K562 (cell line): Measurements from ENCODE around the gene DNASE1L1. TPM values are rescaled to one million over a fixed set of nuclear protein-coding genes. Genes with fewer than 3 reads are reported as not detected.
A peak's percentile ranks its signal among the peaks of the same experiment; 100 is the strongest.

ENCODE experiments used
- KLF13 ChIP-seq: fragments of 450-650 bp; IDR thresholded peaks from 2 replicates; pipeline ENCODE4 v1.6.1; 2016; ENCODE audit warnings: missing genetic modification characterization, low read depth, mild to moderate bottlenecking, missing compliant biosample characterization, moderate library complexity, borderline replicate concordance
- OTX1 ChIP-seq: fragments of 450-650 bp; formaldehyde crosslinking; IDR thresholded peaks from 2 replicates; pipeline ENCODE4 v1.4.0; 2022; ENCODE audit warnings: mild to moderate bottlenecking
- PHF8 ChIP-seq: fragments of 200-600 bp; sonication (generic); IDR thresholded peaks from 2 replicates; pipeline ENCODE4 v1.6.1; 2012; ENCODE audit warnings: mixed run types, mild to moderate bottlenecking, inconsistent platforms, low read length, moderate library complexity, borderline replicate concordance
- POLR2G ChIP-seq: fragments of 200-400 bp; formaldehyde crosslinking; IDR thresholded peaks from 2 replicates; pipeline ENCODE4 v1.6.1; 2017; ENCODE audit warnings: low read depth, mild to moderate bottlenecking, antibody characterized with exemption, low read length, moderate library complexity
- TBP ChIP-seq: optimal IDR thresholded peaks from 2 replicates; pipeline ENCODE3; 2011; ENCODE audit warnings: low read depth, low read length, improper control_type of control experiment
- ZFP36 ChIP-seq: fragments of 150-350 bp; IDR thresholded peaks from 2 replicates; pipeline ENCODE4 v1.6.1; 2018; ENCODE audit warnings: low read length, low read depth; ENCODE audit not compliant: partially characterized antibody
- polyA plus RNA-seq, 8 experiments: library from polyadenylated mRNA; depleted of rRNA in 4 of 8; stranded (reverse) in 5 of 8; unstranded in 3 of 8; fragments of >200 nt; fragmentation: Nextera tagmentation in 2 of 8; fragmentation: Illumina TruSeq in 1 of 8; extraction: Ambion mirVana in 2 of 8; extraction: Trizol in 1 of 8; gene quantifications; 2 replicates each; pipeline versions ENCODE4 v1.2.1 to v1.2.3, GENCODE V29; 2011 to 2014; ENCODE audit warnings: inconsistent platforms in 1 of 8, missing spikeins in 1 of 8
- total RNA-seq, 7 experiments: library from RNA; depleted of rRNA in 6 of 7; stranded (reverse); fragments of >200 nt in 6 of 7; fragmentation: Illumina TruSeq in 2 of 7; extraction: Trizol in 2 of 7; gene quantifications; 2 replicates each; pipeline versions ENCODE4 v1.2.1 to v1.2.3, GENCODE V29; 2011 to 2021; ENCODE audit warnings: low replicate concordance in 1 of 7
- TF ChIP-seq, protein P1 (sequence below): sonication (generic); formaldehyde crosslinking; IDR thresholded peaks from 2 replicates; pipeline ENCODE4 v1.8.1; 2023; ENCODE audit warnings: missing genetic modification reagents, mild to moderate bottlenecking, borderline replicate concordance
- TF ChIP-seq, protein P2 (sequence below), 2 experiments: IDR thresholded peaks; 2 replicates each; pipeline ENCODE4 v1.6.1; 2011; ENCODE audit warnings: borderline replicate concordance in 1 of 2, control low read depth in 1 of 2, low read depth in 1 of 2, low read length in 1 of 2, mild to moderate bottlenecking in 1 of 2, mixed read lengths in 1 of 2, moderate library complexity in 1 of 2; ENCODE audit not compliant: insufficient read depth in 1 of 2, insufficient read length in 1 of 2, poor library complexity in 1 of 2, severe bottlenecking in 1 of 2; ENCODE audit errors: extremely low read depth in 1 of 2
- TF ChIP-seq, protein P3 (sequence below): fragments of 250-450 bp; sonication (Bioruptor Pico); IDR thresholded peaks from 2 replicates; pipeline ENCODE4 v1.5.0; 2022; ENCODE audit warnings: mild to moderate bottlenecking
- TF ChIP-seq, protein P4 (sequence below): fragments of 450-650 bp; IDR thresholded peaks from 2 replicates; pipeline ENCODE4 v1.7.1; 2018; ENCODE audit warnings: mild to moderate bottlenecking, low read depth; ENCODE audit not compliant: partially characterized antibody
- TF ChIP-seq, protein P5 (sequence below): fragments of 450-650 bp; formaldehyde crosslinking; IDR thresholded peaks from 2 replicates; pipeline ENCODE4 v1.4.0; 2022; ENCODE audit warnings: missing genetic modification characterization

The DNASE1L1 gene
- total and polyA plus RNA-seq, 9 of the 15 experiments (the other 6 are each of a cell fraction or from before 2014, with no cell fraction given) = 0.73 to 12.6 (median 7.9) TPM

DNA sequence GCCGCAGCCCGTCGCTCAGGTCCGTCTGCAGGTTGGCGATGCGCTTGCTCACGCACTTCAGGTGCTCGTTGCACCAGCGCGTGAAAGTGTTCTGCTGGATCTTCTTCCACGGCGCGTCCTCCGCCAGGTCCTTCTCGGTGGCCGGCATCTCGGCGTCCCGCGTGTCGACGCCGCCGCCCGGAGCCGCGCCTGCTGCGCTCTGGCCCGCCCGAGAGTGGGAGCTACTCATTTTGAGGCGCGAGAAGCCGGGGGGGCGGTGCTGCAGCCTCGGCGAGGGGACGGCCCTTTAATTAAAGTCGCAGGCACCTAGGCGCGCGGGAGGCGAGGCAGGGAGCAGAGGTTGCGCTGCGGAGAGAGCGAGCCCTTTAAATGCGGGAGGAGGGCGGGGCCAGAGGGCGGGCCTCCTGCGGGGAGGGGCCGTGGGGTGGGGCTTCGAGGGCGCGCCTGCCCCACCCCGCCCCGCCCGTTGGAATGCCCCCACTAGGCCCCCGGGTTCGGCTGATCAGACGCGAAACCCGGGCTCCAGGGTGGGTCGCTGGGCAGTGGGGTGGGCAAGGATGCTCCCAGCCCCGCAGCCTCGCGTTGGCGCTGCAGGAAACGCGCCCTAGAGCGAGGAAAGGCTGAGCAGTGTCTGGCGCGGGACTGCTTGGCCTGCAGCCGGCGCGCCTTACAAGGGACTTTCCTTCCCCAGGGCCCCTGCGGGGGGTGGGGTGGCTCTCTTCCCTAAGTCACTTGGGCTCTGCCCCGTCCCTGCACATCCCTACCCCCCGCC is 37.9 kb downstream of the DNASE1L1 start (continued):
- TF ChIP-seq, protein P1, sequence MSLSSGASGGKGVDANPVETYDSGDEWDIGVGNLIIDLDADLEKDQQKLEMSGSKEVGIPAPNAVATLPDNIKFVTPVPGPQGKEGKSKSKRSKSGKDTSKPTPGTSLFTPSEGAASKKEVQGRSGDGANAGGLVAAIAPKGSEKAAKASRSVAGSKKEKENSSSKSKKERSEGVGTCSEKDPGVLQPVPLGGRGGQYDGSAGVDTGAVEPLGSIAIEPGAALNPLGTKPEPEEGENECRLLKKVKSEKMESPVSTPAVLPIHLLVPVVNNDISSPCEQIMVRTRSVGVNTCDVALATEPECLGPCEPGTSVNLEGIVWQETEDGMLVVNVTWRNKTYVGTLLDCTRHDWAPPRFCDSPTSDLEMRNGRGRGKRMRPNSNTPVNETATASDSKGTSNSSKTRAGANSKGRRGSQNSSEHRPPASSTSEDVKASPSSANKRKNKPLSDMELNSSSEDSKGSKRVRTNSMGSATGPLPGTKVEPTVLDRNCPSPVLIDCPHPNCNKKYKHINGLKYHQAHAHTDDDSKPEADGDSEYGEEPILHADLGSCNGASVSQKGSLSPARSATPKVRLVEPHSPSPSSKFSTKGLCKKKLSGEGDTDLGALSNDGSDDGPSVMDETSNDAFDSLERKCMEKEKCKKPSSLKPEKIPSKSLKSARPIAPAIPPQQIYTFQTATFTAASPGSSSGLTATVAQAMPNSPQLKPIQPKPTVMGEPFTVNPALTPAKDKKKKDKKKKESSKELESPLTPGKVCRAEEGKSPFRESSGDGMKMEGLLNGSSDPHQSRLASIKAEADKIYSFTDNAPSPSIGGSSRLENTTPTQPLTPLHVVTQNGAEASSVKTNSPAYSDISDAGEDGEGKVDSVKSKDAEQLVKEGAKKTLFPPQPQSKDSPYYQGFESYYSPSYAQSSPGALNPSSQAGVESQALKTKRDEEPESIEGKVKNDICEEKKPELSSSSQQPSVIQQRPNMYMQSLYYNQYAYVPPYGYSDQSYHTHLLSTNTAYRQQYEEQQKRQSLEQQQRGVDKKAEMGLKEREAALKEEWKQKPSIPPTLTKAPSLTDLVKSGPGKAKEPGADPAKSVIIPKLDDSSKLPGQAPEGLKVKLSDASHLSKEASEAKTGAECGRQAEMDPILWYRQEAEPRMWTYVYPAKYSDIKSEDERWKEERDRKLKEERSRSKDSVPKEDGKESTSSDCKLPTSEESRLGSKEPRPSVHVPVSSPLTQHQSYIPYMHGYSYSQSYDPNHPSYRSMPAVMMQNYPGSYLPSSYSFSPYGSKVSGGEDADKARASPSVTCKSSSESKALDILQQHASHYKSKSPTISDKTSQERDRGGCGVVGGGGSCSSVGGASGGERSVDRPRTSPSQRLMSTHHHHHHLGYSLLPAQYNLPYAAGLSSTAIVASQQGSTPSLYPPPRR (CRISPR knock-in tag) = peak; percentile 60; the same call in 1 of the 2 replicates
- TF ChIP-seq TBP (peak; percentile 93), KLF13 (tag) (peak; percentile 68; the same call in 1 of the 2 replicates), POLR2G (peak; percentile 100), PHF8 (peak; percentile 91; the same call in 1 of the 2 replicates), OTX1 (no peak), ZFP36 (no peak)
- TF ChIP-seq, protein P2, sequence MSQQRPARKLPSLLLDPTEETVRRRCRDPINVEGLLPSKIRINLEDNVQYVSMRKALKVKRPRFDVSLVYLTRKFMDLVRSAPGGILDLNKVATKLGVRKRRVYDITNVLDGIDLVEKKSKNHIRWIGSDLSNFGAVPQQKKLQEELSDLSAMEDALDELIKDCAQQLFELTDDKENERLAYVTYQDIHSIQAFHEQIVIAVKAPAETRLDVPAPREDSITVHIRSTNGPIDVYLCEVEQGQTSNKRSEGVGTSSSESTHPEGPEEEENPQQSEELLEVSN (IDR thresholded peaks at IDR 0.05; ENCODE audit: borderline replicate concordance in 1 of 2, extremely low read depth in 1 of 2, insufficient read depth in 1 of 2, insufficient read length in 1 of 2, low read depth in 1 of 2, low read length in 1 of 2, poor library complexity in 1 of 2, severe bottlenecking in 1 of 2) = peak; percentile 53 to 59
- TF ChIP-seq, protein P3, sequence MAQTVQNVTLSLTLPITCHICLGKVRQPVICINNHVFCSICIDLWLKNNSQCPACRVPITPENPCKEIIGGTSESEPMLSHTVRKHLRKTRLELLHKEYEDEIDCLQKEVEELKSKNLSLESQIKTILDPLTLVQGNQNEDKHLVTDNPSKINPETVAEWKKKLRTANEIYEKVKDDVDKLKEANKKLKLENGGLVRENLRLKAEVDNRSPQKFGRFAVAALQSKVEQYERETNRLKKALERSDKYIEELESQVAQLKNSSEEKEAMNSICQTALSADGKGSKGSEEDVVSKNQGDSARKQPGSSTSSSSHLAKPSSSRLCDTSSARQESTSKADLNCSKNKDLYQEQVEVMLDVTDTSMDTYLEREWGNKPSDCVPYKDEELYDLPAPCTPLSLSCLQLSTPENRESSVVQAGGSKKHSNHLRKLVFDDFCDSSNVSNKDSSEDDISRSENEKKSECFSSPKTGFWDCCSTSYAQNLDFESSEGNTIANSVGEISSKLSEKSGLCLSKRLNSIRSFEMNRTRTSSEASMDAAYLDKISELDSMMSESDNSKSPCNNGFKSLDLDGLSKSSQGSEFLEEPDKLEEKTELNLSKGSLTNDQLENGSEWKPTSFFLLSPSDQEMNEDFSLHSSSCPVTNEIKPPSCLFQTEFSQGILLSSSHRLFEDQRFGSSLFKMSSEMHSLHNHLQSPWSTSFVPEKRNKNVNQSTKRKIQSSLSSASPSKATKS (CRISPR knock-in tag) = no peak
- TF ChIP-seq, protein P4, sequence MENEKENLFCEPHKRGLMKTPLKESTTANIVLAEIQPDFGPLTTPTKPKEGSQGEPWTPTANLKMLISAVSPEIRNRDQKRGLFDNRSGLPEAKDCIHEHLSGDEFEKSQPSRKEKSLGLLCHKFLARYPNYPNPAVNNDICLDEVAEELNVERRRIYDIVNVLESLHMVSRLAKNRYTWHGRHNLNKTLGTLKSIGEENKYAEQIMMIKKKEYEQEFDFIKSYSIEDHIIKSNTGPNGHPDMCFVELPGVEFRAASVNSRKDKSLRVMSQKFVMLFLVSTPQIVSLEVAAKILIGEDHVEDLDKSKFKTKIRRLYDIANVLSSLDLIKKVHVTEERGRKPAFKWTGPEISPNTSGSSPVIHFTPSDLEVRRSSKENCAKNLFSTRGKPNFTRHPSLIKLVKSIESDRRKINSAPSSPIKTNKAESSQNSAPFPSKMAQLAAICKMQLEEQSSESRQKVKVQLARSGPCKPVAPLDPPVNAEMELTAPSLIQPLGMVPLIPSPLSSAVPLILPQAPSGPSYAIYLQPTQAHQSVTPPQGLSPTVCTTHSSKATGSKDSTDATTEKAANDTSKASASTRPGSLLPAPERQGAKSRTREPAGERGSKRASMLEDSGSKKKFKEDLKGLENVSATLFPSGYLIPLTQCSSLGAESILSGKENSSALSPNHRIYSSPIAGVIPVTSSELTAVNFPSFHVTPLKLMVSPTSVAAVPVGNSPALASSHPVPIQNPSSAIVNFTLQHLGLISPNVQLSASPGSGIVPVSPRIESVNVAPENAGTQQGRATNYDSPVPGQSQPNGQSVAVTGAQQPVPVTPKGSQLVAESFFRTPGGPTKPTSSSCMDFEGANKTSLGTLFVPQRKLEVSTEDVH = peak; percentile 19
- TF ChIP-seq, protein P5, sequence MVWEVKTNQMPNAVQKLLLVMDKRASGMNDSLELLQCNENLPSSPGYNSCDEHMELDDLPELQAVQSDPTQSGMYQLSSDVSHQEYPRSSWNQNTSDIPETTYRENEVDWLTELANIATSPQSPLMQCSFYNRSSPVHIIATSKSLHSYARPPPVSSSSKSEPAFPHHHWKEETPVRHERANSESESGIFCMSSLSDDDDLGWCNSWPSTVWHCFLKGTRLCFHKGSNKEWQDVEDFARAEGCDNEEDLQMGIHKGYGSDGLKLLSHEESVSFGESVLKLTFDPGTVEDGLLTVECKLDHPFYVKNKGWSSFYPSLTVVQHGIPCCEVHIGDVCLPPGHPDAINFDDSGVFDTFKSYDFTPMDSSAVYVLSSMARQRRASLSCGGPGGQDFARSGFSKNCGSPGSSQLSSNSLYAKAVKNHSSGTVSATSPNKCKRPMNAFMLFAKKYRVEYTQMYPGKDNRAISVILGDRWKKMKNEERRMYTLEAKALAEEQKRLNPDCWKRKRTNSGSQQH (CRISPR knock-in tag) = 0 out of 2 replicates have a peak, but pooled peaks have one; percentile 49
